K562 (cell line): Measurements from ENCODE around the gene PRR14L. TPM values are rescaled to one million over a fixed set of nuclear protein-coding genes. Genes with fewer than 3 reads are reported as not detected.
A peak's percentile ranks its signal among the peaks of the same experiment; 100 is the strongest.

Experiments used
- CHD2 ChIP-seq: IDR thresholded peaks from 2 replicates; pipeline ENCODE4 v1.6.1; 2011; ENCODE audit warnings: low read depth, low read length
- COPS2 ChIP-seq: fragments of 450-650 bp; conservative IDR thresholded peaks from 2 replicates; pipeline ENCODE4 v1.6.1; 2016; ENCODE audit warnings: mild to moderate bottlenecking, moderate library complexity
- EP300 ChIP-seq: IDR thresholded peaks from 2 replicates; pipeline ENCODE4 v1.6.1; 2012; ENCODE audit warnings: low read length, improper control_type of control experiment
- HNRNPUL1 ChIP-seq: fragments of 200-400 bp; formaldehyde crosslinking; IDR thresholded peaks from 2 replicates; pipeline ENCODE4 v1.6.1; 2017; ENCODE audit warnings: low read length
- JUN ChIP-seq, 2 experiments: sonication (generic) in 1 of 2; formaldehyde crosslinking in 1 of 2; IDR thresholded peaks; 2 replicates each; pipeline versions ENCODE4 v1.6.1 to v1.8.0; 2012 to 2022; ENCODE audit warnings: borderline replicate concordance in 2 of 2, mild to moderate bottlenecking in 2 of 2, improper control_type of control experiment in 1 of 2, low read depth in 1 of 2, low read length in 1 of 2, missing genetic modification reagents in 1 of 2
- KAT2B ChIP-seq: IDR thresholded peaks from one replicate; pipeline ENCODE4 v1.6.1; 2012; ENCODE audit warnings: low read depth, mild to moderate bottlenecking, control low read depth, inconsistent platforms, low read length, moderate library complexity
- KLF10 ChIP-seq: fragments of 250-450 bp; sonication (Bioruptor Pico); IDR thresholded peaks from 2 replicates; pipeline ENCODE4 v1.6.1; 2021; ENCODE audit warnings: matching md5 sums
- MXI1 ChIP-seq: IDR thresholded peaks from 2 replicates; pipeline ENCODE4 v1.6.1; 2011; ENCODE audit warnings: low read depth, mild to moderate bottlenecking, improper control_type of control experiment, low read length
- MYNN ChIP-seq, 2 experiments: sonication (generic); formaldehyde crosslinking in 1 of 2; IDR thresholded peaks; 2 replicates each; pipeline versions ENCODE4 v1.5.0 to v1.6.1; 2016 to 2020; ENCODE audit warnings: antibody characterized with exemption in 1 of 2, missing genetic modification reagents in 1 of 2
- NCOA2 ChIP-seq, 2 experiments: fragments of 450-650 bp; IDR thresholded peaks; 2 replicates each; pipeline ENCODE4 v1.6.1; 2018; ENCODE audit warnings: mild to moderate bottlenecking in 2 of 2, moderate library complexity in 1 of 2; ENCODE audit not compliant: partially characterized antibody in 2 of 2
- NCOA6 ChIP-seq: fragments of 450-650 bp; IDR thresholded peaks from 2 replicates; pipeline ENCODE4 v1.6.1; 2017; ENCODE audit warnings: mild to moderate bottlenecking
- NELFE ChIP-seq: IDR thresholded peaks from 2 replicates; pipeline ENCODE4 v1.6.1; 2011; ENCODE audit warnings: mild to moderate bottlenecking; ENCODE audit not compliant: insufficient read depth, insufficient read length
- NR2C1 ChIP-seq, 2 experiments: fragments of 450-650 bp; IDR thresholded peaks; 2 replicates each; pipeline ENCODE4 v1.6.1; 2017; ENCODE audit warnings: mild to moderate bottlenecking in 2 of 2, antibody characterized with exemption in 1 of 2, inconsistent platforms in 1 of 2, missing compliant biosample characterization in 1 of 2, missing genetic modification characterization in 1 of 2
- NR3C1 ChIP-seq: sonication (generic); formaldehyde crosslinking; IDR thresholded peaks from 2 replicates; pipeline ENCODE4 v1.8.1; 2022; ENCODE audit warnings: missing genetic modification reagents
- RBBP5 ChIP-seq: fragments of 200-600 bp; sonication (generic); IDR thresholded peaks from 2 replicates; pipeline ENCODE4 v1.6.1; 2012; ENCODE audit warnings: borderline replicate concordance, mild to moderate bottlenecking, low read length, control low read depth, inconsistent platforms; ENCODE audit not compliant: insufficient read depth, poor library complexity, severe bottlenecking
- SAP30 ChIP-seq: fragments of 200-600 bp; sonication (generic); IDR thresholded peaks from 2 replicates; pipeline ENCODE4 v1.6.1; 2012; ENCODE audit warnings: borderline replicate concordance, low read depth, mild to moderate bottlenecking, moderate library complexity, low read length, control low read depth, inconsistent platforms; ENCODE audit not compliant: insufficient read depth, poor library complexity, severe bottlenecking
- SETDB1 ChIP-seq: IDR thresholded peaks from one replicate; pipeline ENCODE4 v1.6.1; 2012; ENCODE audit warnings: low read length, control low read depth, inconsistent platforms
- SNIP1 ChIP-seq: fragments of 450-650 bp; IDR thresholded peaks from 2 replicates; pipeline ENCODE4 v1.7.1; 2017; ENCODE audit warnings: low read depth, mild to moderate bottlenecking
- TGIF2 ChIP-seq: sonication (generic); formaldehyde crosslinking; IDR thresholded peaks from 2 replicates; pipeline ENCODE4 v1.8.1; 2022; ENCODE audit warnings: mild to moderate bottlenecking, missing genetic modification reagents, moderate library complexity
- ZNF140 ChIP-seq: fragments of 250-450 bp; sonication (Bioruptor Pico); IDR thresholded peaks from 2 replicates; pipeline ENCODE4 v1.8.0; 2021; ENCODE audit warnings: moderate library complexity, mild to moderate bottlenecking, inconsistent platforms
- ZNF76 ChIP-seq: fragments of 250-450 bp; sonication (Bioruptor Pico); IDR thresholded peaks from 2 replicates; pipeline ENCODE4 v1.4.0; 2020; ENCODE audit warnings: mild to moderate bottlenecking, moderate library complexity, borderline replicate concordance
- polyA plus RNA-seq, 8 experiments: library from polyadenylated mRNA; depleted of rRNA in 4 of 8; stranded (reverse) in 5 of 8; unstranded in 3 of 8; fragments of >200 nt; fragmentation: Nextera tagmentation in 2 of 8; fragmentation: Illumina TruSeq in 1 of 8; extraction: Ambion mirVana in 2 of 8; extraction: Trizol in 1 of 8; gene quantifications; 2 replicates each; pipeline versions ENCODE4 v1.2.1 to v1.2.3, GENCODE V29; 2011 to 2014; ENCODE audit warnings: inconsistent platforms in 1 of 8, missing spikeins in 1 of 8
- total RNA-seq, 7 experiments: library from RNA; depleted of rRNA in 6 of 7; stranded (reverse); fragments of >200 nt in 6 of 7; fragmentation: Illumina TruSeq in 2 of 7; extraction: Trizol in 2 of 7; gene quantifications; 2 replicates each; pipeline versions ENCODE4 v1.2.1 to v1.2.3, GENCODE V29; 2011 to 2021; ENCODE audit warnings: low replicate concordance in 1 of 7
- TF ChIP-seq, protein P1 (sequence below): fragments of 250-450 bp; sonication (Bioruptor Pico); IDR thresholded peaks from 2 replicates; pipeline ENCODE4 v1.5.0; 2020; ENCODE audit warnings: mild to moderate bottlenecking
- TF ChIP-seq, protein P2 (sequence below): fragments of 200-400 bp; formaldehyde crosslinking; IDR thresholded peaks from 2 replicates; pipeline ENCODE4 v1.6.1; 2017; ENCODE audit warnings: mild to moderate bottlenecking, low read depth, low read length, moderate library complexity

The PRR14L gene
- total and polyA plus RNA-seq, 9 of the 15 experiments (the other 6 are each of a cell fraction or from before 2014, with no cell fraction given), result 2.8 to 36.3 (median 12.3) TPM

DNA sequence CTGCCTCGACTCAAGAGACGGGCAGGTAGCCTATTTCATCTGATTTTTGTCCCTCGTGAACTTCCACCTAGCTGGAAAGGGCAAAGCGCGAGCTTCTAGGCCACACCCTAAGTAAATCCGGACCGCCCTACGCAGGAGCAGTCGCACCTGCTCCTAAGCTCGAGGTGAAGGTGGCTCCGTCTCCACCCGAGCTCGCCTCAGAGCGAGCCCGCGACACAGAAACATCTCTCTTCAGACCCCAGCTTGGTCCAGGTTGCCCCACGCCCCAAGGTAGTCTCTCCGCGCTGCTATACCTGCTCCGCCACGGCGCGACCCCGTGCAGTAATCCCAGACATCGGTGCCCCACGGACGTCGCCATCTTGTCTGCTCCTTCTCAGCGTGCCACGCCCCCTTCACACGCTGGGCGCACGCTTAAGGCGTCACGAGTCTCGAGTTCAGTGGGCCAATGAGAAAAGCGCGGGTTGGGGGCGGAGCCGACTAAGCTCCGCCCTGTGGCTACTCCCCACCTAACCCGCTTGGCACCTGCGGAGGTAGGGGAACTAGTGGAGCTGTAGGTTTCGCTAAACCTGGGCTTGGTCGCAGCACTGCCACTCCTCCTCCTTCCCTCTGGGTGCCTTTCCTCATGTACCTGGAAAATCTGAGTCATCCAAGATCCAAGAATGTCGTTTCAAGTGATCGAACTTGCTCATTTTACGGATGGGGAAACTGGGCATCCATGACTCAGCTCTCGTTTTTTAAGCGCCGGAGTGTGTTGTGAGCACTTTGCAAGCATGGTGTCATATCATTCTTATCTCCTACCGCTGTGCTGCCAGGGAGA is 87.9 kb downstream of the PRR14L start, which contains the start of gene PISD (continued):
- TF ChIP-seq TGIF2 (no peak), NR3C1 (CRISPR knock-in tag) (no peak), SETDB1 (peak; percentile 83), MYNN (IDR thresholded peaks at IDR 0.05) (no peak), MYNN (CRISPR knock-in tag; IDR thresholded peaks at IDR 0.05) (no peak), COPS2 (no peak), ZNF140 (CRISPR knock-in tag) (no peak), ZNF76 (CRISPR knock-in tag) (no peak), EP300 (no peak), JUN (IDR thresholded peaks at IDR 0.05; ENCODE audit: borderline replicate concordance, low read depth, low read length) (peak; percentile 5; the same call in 1 of the 2 replicates), JUN (CRISPR knock-in tag; IDR thresholded peaks at IDR 0.05; ENCODE audit: borderline replicate concordance) (no peak), NELFE (no peak), SAP30 (peak; percentile 98), NCOA6 (no peak), KLF10 (CRISPR knock-in tag) (no peak), NCOA2 (IDR thresholded peaks at IDR 0.05; ENCODE audit: partially characterized antibody in 2 of 2) (no peak), MXI1 (peak; percentile 91), KAT2B (no peak), CHD2 (peak; percentile 51; the same call in 1 of the 2 replicates), RBBP5 (peak; percentile 85), HNRNPUL1 (no peak), SNIP1 (no peak), NR2C1 (IDR thresholded peaks at IDR 0.05) (0 out of 2 replicates have a peak, but pooled peaks have one; percentile 29), NR2C1 (tag; IDR thresholded peaks at IDR 0.05) (no peak)
- TF ChIP-seq, protein P1, sequence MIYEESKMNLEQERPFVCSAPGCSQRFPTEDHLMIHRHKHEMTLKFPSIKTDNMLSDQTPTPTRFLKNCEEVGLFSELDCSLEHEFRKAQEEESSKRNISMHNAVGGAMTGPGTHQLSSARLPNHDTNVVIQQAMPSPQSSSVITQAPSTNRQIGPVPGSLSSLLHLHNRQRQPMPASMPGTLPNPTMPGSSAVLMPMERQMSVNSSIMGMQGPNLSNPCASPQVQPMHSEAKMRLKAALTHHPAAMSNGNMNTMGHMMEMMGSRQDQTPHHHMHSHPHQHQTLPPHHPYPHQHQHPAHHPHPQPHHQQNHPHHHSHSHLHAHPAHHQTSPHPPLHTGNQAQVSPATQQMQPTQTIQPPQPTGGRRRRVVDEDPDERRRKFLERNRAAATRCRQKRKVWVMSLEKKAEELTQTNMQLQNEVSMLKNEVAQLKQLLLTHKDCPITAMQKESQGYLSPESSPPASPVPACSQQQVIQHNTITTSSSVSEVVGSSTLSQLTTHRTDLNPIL, result no peak
- TF ChIP-seq, protein P2, sequence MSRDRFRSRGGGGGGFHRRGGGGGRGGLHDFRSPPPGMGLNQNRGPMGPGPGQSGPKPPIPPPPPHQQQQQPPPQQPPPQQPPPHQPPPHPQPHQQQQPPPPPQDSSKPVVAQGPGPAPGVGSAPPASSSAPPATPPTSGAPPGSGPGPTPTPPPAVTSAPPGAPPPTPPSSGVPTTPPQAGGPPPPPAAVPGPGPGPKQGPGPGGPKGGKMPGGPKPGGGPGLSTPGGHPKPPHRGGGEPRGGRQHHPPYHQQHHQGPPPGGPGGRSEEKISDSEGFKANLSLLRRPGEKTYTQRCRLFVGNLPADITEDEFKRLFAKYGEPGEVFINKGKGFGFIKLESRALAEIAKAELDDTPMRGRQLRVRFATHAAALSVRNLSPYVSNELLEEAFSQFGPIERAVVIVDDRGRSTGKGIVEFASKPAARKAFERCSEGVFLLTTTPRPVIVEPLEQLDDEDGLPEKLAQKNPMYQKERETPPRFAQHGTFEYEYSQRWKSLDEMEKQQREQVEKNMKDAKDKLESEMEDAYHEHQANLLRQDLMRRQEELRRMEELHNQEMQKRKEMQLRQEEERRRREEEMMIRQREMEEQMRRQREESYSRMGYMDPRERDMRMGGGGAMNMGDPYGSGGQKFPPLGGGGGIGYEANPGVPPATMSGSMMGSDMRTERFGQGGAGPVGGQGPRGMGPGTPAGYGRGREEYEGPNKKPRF, result no peak
